ENCODE measurements around the gene TCEA2. TPM values are rescaled to one million over a fixed set of nuclear protein-coding genes. Genes with fewer than 3 reads are reported as not detected.

Gene TCEA2
- total and polyA plus RNA-seq, 2 of the 13 experiments (the other 11 are each of a cell fraction or from before 2014, with no cell fraction given) = 28.1 to 33.7 TPM

GRCh38 chr20:64065062-64065973, 2.3 kb downstream of the TCEA2 start (continued):
- no peak for TF ChIP-seq ISX (CRISPR knock-in tag; conservative IDR thresholded peaks at IDR 0.05)
- TF ChIP-seq KLF11 (CRISPR knock-in tag; IDR thresholded peaks at IDR 0.05) = peak; percentile 86; the same call in 1 of the 2 replicates
- TF ChIP-seq SMC3 (IDR thresholded peaks at IDR 0.05; ENCODE audit: low read length) = no peak
- no peak for TF ChIP-seq SMAD3 (CRISPR knock-in tag; IDR thresholded peaks at IDR 0.05)
- TF ChIP-seq BORCS8-MEF2B (CRISPR knock-in tag; IDR thresholded peaks at IDR 0.05) = peak; percentile 88
- TF ChIP-seq MTERF4 (CRISPR knock-in tag; IDR thresholded peaks at IDR 0.05) = peak; percentile 20; the same call in 1 of the 2 replicates
- peak; percentile 69 for TF ChIP-seq RFXAP (CRISPR knock-in tag; IDR thresholded peaks at IDR 0.05; ENCODE audit: borderline replicate concordance)
- TF ChIP-seq ARID4A (CRISPR knock-in tag; IDR thresholded peaks at IDR 0.05; ENCODE audit: borderline replicate concordance) = peak; percentile 66; the same call in 1 of the 2 replicates
- TF ChIP-seq ZFP91 (CRISPR knock-in tag; IDR thresholded peaks at IDR 0.05; ENCODE audit: borderline replicate concordance) = peak; percentile 53
- 0 out of 2 replicates have a peak, but pooled peaks have one; percentile 40 for TF ChIP-seq ARNT2 (CRISPR knock-in tag; IDR thresholded peaks at IDR 0.05; ENCODE audit: low read depth)
- no peak; the same call in 1 of the 2 replicates for TF ChIP-seq ZBTB42 (CRISPR knock-in tag; IDR thresholded peaks at IDR 0.05)
- no peak for TF ChIP-seq EHMT2 (IDR thresholded peaks at IDR 0.05; ENCODE audit: borderline replicate concordance, low read depth, low read length)
- TF ChIP-seq POGZ (CRISPR knock-in tag; IDR thresholded peaks at IDR 0.05) = peak; percentile 42; the same call in 1 of the 2 replicates
- TF ChIP-seq ZNF382 (CRISPR knock-in tag; IDR thresholded peaks at IDR 0.05; ENCODE audit: borderline replicate concordance) = no peak
- 0 out of 2 replicates have a peak, but pooled peaks have one; percentile 15 for TF ChIP-seq ELF3 (CRISPR knock-in tag; IDR thresholded peaks at IDR 0.05)
- no peak; the same call in 1 of the 2 replicates for TF ChIP-seq ARID5B (CRISPR knock-in tag; IDR thresholded peaks at IDR 0.05)
